NCI-H128 (cell line): ENCODE data around the gene HELT.
"Not testable (repeated sequence)": the region's sequence is repeated elsewhere in the genome, so short reads cannot be mapped to it uniquely, and the experiment has no call there.

Experiments
- DNase-seq: peaks from one replicate; lab custom pipeline; 2025; ENCODE audit not compliant: unreplicated experiment; lab: John Stamatoyannopoulos, UW

HELT gene, protein sequence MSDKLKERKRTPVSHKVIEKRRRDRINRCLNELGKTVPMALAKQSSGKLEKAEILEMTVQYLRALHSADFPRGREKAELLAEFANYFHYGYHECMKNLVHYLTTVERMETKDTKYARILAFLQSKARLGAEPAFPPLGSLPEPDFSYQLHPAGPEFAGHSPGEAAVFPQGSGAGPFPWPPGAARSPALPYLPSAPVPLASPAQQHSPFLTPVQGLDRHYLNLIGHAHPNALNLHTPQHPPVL

GRCh38 chr4:185017964-185018772 lies at the start of gene HELT:
TSS of gene HELT (plus strand) at chr4:185018490. CDS start at chr4:185018929, 439 bp downstream.
- DNase-seq: no peak

DNA sequence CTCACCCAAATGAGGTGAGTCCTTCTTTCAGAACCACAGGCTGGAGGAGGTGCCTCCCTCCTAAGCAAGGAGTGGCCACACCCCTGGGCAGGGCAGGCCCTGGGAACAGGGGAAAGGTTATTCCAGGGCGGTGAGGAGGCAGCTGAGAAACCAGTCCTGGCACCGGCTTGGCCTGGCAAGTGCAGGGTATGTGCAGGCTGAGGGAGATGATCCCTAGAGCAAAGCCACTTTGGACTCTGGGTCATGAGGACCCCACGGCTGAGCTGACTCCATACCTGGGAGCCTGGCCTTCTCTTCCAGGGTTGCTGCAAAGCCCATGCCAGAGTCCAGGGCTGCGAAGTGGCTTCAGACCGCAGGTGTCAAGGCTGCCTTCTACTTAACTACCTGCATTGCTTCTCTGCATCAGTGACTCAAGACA lies 49.5 kb upstream of the HELT start:
- no peak for DNase-seq

DNA sequence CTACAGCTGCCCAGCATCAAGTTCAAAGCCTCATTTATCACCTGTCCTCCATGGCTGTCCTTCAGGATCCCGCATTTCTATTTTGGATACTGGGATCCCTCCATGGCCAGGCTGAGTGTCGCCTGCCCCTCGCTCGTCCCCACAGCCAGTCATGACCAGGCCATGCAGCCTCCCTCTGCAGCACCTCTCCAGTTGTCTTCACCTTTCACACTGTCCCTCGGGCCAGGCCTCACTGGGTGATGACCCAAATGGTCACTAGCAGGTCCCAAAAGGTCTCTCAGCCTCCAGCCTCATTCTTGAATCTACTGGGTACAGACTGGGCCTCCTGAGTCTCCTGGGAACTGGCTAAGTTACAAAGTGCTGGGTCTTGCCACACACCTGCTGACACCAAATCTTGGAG lies 48.7 kb upstream of the HELT start:
- no peak for DNase-seq

GRCh38 chr4:184972991-184973390 lies 45.3 kb upstream of the HELT start:
- DNase-seq: no peak

DNA sequence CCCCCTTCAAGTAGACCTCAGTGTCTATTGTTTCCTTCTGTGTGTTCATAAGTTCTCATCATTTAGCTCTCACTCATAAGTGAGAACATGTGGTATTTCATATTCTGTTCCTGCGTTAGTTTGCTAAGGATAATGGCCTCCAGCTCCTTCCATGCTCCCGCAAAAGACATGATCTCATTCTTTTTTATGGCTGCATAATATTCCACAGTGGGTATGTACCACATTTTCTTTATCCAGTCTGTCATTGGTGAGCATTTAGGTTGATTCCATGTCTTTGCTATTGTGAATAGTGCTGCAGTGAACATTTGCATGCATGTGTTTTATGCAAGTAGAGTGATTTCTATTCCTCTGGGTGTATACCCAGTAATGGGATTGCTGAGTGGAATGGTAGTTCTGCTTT lies 41.9 kb upstream of the HELT start:
- DNase-seq: not testable (repeated sequence)

DNA sequence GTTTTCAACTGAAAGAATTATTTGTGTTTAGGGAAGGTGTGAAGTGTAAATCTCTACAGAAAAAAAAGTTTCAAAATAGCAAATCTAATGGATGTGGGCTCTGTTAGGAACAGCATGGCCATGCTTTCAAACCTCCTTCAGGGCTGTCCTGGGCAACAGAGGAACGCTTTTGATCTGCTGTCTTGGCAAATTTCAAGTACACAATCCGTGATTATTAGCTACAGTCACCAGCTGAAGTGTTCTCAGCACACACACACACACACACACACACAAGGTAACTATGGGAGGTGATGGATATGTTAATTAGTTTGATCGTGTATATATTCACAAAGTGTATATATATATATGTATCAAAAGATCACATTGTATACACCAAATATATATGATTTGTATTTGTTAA lies 40.5 kb upstream of the HELT start:
- no peak for DNase-seq

DNA sequence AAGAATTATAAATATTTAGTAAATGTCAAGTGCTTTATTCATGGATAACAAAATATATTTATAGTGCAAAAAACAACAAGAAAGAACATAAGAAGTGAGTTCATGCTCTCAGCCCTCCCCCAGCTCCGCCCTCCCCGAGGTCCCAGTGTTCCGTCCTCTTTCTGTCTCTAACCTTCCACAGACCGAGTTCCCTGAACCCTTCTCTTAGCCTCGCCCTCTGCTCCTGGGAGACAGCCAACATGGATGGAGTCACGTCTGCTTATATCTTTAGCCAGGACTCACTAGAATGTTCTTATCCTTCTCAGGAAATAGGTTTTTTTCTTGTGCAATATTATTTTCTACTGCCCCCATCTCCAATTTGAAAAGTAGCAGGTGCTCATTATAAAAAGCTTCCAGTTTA lies 40.1 kb upstream of the HELT start:
- no peak for DNase-seq

DNA sequence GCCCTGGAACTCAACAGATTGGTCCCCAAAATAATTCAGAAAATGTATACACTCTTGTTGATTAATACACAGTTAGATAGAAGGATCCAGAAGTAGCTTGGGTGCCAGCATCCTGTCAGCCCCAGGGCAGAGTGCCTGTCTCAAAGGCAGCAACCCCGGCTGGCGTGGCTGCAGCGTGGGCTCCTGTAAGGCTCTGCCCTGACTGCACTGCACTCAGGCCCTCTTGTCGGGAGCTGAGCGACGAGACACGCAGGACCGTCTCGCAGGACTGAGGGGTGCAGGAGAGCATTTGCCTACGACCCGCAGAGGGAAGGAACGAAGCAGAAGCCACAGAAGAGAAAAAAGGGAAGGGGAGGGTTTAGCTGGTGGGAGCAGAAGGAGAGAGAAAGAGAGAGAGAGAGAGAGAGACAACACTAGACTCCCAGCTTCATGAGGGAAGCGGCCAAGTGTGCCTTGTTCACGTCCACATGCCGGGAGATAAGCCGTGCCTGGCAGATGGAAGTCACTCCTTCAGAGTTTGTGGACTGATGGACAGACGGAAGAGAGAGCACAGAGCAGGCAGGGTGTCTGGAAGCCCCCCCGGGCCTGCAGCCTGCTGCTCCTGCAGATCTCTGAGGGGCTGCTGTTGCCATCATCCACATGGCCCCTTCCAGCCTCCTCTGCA lies 38.7 kb upstream of the HELT start:
- no peak for DNase-seq

DNA sequence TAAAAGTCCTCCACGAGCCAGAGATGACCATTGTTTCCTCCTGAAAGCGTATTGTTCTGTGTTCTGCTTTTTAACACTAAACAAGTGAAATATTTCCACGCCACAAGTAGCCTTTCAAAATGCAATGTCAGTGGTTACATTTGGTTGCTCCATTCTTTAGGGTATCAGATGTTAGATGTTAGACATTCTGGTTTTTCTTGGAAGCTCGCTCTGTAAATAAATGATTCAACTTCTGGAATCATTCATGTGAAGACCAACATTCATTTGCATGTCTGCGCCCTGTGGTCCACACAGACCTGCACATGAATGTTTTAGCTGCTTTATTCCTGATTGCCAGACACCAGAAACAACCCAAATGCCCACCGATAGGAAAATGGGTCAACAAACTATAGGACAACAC lies 38.0 kb upstream of the HELT start:
- no peak for DNase-seq

GRCh38 chr4:184983672-184984356 lies 34.5 kb upstream of the HELT start:
- no peak for DNase-seq

- DNase-seq: no peak
Measured at GRCh38 chr4:184987493-184988031, 30.7 kb upstream of the HELT start.

- no peak for DNase-seq
Measured at GRCh38 chr4:184988611-184989010, 29.7 kb upstream of the HELT start.

- not testable (repeated sequence) for DNase-seq
Measured at GRCh38 chr4:184989283-184989682, 29.0 kb upstream of the HELT start.

- not testable (repeated sequence) for DNase-seq
Measured at GRCh38 chr4:184990131-184990530, 28.2 kb upstream of the HELT start.

DNA sequence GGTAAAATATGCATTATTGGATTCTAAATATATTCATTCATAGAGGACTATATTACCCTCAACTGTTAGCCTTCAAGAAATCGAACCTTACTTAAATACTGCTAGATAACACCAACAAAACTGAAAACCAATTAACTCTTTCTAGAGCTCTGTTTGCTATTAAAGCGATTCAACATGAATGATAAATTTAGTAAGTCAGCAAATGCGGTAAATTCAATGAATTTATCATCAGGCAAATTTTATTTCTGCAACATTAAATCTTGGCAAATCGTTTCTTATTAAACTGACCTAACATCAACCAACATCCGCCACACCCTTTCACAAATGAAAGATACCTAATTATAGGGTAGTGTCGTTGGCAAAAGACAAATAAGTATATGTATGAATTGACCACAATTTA lies 26.4 kb upstream of the HELT start:
- DNase-seq: no peak

DNA sequence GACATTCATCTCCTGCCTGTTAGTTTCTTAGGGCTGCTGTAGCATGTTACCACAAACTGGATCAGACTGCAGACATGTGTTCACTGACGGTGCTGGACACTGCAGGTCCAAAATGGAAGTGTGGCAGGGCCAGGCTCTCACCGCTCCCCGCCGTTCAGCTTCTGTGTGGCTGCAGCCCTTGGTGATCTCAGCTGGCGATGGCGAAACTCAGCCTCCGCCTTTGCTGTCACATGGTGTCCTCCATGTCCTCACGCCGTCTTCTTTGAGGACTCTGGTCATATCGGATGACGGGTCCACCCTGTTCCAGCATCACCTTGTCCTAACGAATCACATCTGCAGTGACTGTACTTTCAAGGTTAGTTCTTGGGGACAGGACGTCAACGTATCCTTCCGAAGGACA lies 25.9 kb upstream of the HELT start:
- DNase-seq: no peak

GRCh38 chr4:184993247-184993646 lies 25.0 kb upstream of the HELT start:
- no peak for DNase-seq

GRCh38 chr4:184994010-184994622 lies 24.2 kb upstream of the HELT start:
- no peak for DNase-seq

GRCh38 chr4:184994623-184995010 lies 23.7 kb upstream of the HELT start:
- DNase-seq: no peak

DNA sequence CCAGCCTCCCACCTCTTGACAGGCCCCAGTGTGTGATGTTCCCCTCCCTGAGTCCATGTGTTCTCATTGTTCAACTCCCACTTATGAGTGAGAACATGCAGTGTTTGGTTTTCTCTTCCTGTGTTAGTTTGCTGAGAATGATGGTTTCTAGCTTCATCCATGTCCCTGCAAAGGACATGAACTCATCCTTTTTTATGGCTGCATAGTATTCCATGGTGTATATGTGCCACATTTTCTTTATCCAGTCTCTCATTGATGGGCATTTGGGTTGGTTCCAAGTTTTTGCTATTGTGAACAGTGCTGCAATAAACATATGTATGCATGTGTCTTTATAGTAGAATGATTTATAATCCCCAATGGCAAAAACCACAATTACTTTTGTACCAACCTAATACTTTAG lies 20.6 kb upstream of the HELT start:
- DNase-seq: not testable (repeated sequence)

DNA sequence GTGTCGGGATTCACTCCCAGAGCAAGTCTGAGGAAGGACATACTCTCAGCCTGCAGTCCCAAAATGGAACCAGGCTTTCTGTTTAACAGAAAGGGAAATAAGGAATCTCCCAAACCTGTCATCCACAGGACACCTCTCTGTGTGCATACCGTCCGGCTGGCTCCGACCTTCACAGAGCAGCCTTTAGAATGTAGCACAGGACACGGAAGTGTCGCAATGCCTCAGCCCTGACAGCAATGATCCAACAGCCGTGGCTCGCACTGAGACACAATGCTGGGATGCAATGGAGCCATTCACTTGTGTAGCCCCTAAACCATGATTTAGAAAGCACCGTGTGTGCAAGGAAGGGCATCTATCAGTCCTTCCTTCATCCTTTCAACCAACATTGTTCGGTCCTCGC lies 15.5 kb upstream of the HELT start:
- DNase-seq: no peak
